ENCODE measurements around the gene PLEKHG3. TPM values are rescaled to one million over a fixed set of nuclear protein-coding genes. Genes with fewer than 3 reads are reported as not detected.

Gene PLEKHG3
- total RNA-seq, 1 experiment from 2014 or later, result 75.3 TPM

DNA sequence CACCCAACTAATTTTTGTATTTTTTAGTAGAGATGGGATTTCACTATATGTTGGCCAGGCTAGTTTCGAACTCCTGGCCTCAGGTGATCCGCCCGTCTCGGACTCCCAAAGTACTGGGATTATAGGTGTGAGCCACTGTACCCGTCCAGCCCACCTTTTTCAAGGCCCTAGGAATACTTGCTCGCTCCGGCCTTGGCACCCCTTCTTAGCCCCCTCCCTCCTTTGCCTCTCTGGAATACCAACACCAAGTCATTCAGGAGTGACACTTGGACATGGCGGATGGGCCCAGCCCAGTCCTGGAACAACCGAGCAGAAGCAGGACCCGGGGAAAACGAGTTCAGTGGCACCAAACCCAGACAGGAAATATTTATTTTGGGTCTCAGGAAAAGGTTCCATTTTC lies 29.1 kb downstream of the PLEKHG3 start (continued):
- no peak for TF ChIP-seq ELF4 (CRISPR knock-in tag; IDR thresholded peaks at IDR 0.05; ENCODE audit: low read depth)
- no peak for TF ChIP-seq CREB1 (CRISPR knock-in tag; IDR thresholded peaks at IDR 0.05)
- no peak for TF ChIP-seq MXD4 (CRISPR knock-in tag; IDR thresholded peaks at IDR 0.05; ENCODE audit: borderline replicate concordance)
- TF ChIP-seq, protein P1, sequence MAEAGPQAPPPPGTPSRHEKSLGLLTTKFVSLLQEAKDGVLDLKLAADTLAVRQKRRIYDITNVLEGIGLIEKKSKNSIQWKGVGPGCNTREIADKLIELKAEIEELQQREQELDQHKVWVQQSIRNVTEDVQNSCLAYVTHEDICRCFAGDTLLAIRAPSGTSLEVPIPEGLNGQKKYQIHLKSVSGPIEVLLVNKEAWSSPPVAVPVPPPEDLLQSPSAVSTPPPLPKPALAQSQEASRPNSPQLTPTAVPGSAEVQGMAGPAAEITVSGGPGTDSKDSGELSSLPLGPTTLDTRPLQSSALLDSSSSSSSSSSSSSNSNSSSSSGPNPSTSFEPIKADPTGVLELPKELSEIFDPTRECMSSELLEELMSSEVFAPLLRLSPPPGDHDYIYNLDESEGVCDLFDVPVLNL (CRISPR knock-in tag; IDR thresholded peaks at IDR 0.05; ENCODE audit: borderline replicate concordance, low read depth), result no peak
- no peak for TF ChIP-seq ZNF532 (CRISPR knock-in tag; IDR thresholded peaks at IDR 0.05; ENCODE audit: borderline replicate concordance)
- TF ChIP-seq NR1H2 (CRISPR knock-in tag; IDR thresholded peaks at IDR 0.05), result no peak
- TF ChIP-seq ZNF263 (CRISPR knock-in tag; IDR thresholded peaks at IDR 0.05; ENCODE audit: low read depth), result no peak
- TF ChIP-seq PRRX2 (CRISPR knock-in tag; IDR thresholded peaks at IDR 0.05), result no peak
- TF ChIP-seq, protein P2, sequence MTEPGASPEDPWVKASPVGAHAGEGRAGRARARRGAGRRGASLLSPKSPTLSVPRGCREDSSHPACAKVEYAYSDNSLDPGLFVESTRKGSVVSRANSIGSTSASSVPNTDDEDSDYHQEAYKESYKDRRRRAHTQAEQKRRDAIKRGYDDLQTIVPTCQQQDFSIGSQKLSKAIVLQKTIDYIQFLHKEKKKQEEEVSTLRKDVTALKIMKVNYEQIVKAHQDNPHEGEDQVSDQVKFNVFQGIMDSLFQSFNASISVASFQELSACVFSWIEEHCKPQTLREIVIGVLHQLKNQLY (CRISPR knock-in tag; IDR thresholded peaks at IDR 0.05), result no peak
- TF ChIP-seq, protein P3, sequence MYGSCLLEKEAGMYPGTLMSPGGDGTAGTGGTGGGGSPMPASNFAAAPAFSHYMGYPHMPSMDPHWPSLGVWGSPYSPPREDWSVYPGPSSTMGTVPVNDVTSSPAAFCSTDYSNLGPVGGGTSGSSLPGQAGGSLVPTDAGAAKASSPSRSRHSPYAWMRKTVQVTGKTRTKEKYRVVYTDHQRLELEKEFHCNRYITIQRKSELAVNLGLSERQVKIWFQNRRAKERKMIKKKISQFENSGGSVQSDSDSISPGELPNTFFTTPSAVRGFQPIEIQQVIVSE (CRISPR knock-in tag; IDR thresholded peaks at IDR 0.05; ENCODE audit: borderline replicate concordance), result no peak

- Mint-ChIP-seq H3K4me1 (peaks cover 19% of the 10 kb centered on the region), H3K27ac (no peak overlapping the region), H3K4me3 (no peak overlapping the region), H3K36me3 (peaks cover 46% of the 10 kb centered on the region), H3K9me3 (no peaks in the 10 kb centered on the region), H3K27me3 (ENCODE audit: low read depth) (no peaks in the 10 kb centered on the region)
- POLR2A ChIA-PET, result no interaction called here
- no peak for ATAC-seq
- DNase-seq (ENCODE audit: low spot score), result no peak
- CTCF ChIA-PET, result interaction anchor here (1.2 kb wide), 1 partner anchor 8 kb away, joined by 3 read pairs; no protein-coding TSS in a partner anchor
- TF ChIP-seq, protein P4, sequence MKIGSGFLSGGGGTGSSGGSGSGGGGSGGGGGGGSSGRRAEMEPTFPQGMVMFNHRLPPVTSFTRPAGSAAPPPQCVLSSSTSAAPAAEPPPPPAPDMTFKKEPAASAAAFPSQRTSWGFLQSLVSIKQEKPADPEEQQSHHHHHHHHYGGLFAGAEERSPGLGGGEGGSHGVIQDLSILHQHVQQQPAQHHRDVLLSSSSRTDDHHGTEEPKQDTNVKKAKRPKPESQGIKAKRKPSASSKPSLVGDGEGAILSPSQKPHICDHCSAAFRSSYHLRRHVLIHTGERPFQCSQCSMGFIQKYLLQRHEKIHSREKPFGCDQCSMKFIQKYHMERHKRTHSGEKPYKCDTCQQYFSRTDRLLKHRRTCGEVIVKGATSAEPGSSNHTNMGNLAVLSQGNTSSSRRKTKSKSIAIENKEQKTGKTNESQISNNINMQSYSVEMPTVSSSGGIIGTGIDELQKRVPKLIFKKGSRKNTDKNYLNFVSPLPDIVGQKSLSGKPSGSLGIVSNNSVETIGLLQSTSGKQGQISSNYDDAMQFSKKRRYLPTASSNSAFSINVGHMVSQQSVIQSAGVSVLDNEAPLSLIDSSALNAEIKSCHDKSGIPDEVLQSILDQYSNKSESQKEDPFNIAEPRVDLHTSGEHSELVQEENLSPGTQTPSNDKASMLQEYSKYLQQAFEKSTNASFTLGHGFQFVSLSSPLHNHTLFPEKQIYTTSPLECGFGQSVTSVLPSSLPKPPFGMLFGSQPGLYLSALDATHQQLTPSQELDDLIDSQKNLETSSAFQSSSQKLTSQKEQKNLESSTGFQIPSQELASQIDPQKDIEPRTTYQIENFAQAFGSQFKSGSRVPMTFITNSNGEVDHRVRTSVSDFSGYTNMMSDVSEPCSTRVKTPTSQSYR (CRISPR knock-in tag; IDR thresholded peaks at IDR 0.05), result no peak
- no peak for TF ChIP-seq USF1 (CRISPR knock-in tag; IDR thresholded peaks at IDR 0.05)
- TF ChIP-seq, protein P5, sequence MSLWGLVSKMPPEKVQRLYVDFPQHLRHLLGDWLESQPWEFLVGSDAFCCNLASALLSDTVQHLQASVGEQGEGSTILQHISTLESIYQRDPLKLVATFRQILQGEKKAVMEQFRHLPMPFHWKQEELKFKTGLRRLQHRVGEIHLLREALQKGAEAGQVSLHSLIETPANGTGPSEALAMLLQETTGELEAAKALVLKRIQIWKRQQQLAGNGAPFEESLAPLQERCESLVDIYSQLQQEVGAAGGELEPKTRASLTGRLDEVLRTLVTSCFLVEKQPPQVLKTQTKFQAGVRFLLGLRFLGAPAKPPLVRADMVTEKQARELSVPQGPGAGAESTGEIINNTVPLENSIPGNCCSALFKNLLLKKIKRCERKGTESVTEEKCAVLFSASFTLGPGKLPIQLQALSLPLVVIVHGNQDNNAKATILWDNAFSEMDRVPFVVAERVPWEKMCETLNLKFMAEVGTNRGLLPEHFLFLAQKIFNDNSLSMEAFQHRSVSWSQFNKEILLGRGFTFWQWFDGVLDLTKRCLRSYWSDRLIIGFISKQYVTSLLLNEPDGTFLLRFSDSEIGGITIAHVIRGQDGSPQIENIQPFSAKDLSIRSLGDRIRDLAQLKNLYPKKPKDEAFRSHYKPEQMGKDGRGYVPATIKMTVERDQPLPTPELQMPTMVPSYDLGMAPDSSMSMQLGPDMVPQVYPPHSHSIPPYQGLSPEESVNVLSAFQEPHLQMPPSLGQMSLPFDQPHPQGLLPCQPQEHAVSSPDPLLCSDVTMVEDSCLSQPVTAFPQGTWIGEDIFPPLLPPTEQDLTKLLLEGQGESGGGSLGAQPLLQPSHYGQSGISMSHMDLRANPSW (CRISPR knock-in tag; conservative IDR thresholded peaks at IDR 0.05; ENCODE audit: low read depth), result no peak
- TF ChIP-seq GTF2I (CRISPR knock-in tag; conservative IDR thresholded peaks at IDR 0.05), result no peak
- TF ChIP-seq ZNF532 (CRISPR knock-in tag; IDR thresholded peaks at IDR 0.05; ENCODE audit: borderline replicate concordance), result no peak
- no peak for TF ChIP-seq ZNF138 (CRISPR knock-in tag; conservative IDR thresholded peaks at IDR 0.05)
- TF ChIP-seq ATF3 (CRISPR knock-in tag; conservative IDR thresholded peaks at IDR 0.05), result no peak
- no peak for TF ChIP-seq ZNF219 (CRISPR knock-in tag; IDR thresholded peaks at IDR 0.05; ENCODE audit: borderline replicate concordance)
These were observed 29.7 kb downstream of the PLEKHG3 start for GRCh38 chr14:64733899-64734298.

All from WTC11 (cell line).